Effector memory CD8-positive, alpha-beta T cell (primary cell): ENCODE results near the gene SUSD2.
A peak's percentile ranks its signal among the peaks of the same experiment; 100 is the strongest.

ENCODE experiments used
- ATAC-seq: fragments of 150-1000 bp; cut with Tn5 transposase; replicated peaks from 2 replicates; pipeline ENCODE4 v1.10.0; 2021; ENCODE audit warnings: mild to moderate bottlenecking, moderate library complexity
- DNase-seq, 3 experiments: peaks; one replicate each; pipeline ENCODE4 v3.0.0; 2021
- H3K27ac Mint-ChIP-seq, 2 donors: one replicate each; pipeline ENCODE4 v1.8.0; 2022; ENCODE audit warnings: mild to moderate bottlenecking in 2 of 2, mixed read lengths in 2 of 2, moderate library complexity in 2 of 2
- H3K27me3 Mint-ChIP-seq, 2 donors: one replicate each; pipeline ENCODE4 v1.8.0; 2022; ENCODE audit warnings: mixed read lengths in 2 of 2
- H3K36me3 Mint-ChIP-seq: one replicate; pipeline ENCODE4 v1.8.0; 2022; ENCODE audit warnings: mild to moderate bottlenecking, moderate library complexity, mixed read lengths; ENCODE audit not compliant: insufficient read depth
- H3K4me1 Mint-ChIP-seq, 2 donors: one replicate each; pipeline ENCODE4 v1.8.0; 2022; ENCODE audit warnings: low read depth in 2 of 2, mixed read lengths in 2 of 2
- H3K4me3 Mint-ChIP-seq, 2 donors: one replicate each; pipeline ENCODE4 v1.8.0; 2022; ENCODE audit warnings: mild to moderate bottlenecking in 2 of 2, mixed read lengths in 2 of 2, moderate library complexity in 2 of 2
- H3K9me3 Mint-ChIP-seq, 2 donors: one replicate each; pipeline ENCODE4 v1.8.0; 2022; ENCODE audit warnings: mixed read lengths in 2 of 2

SUSD2 gene

GRCh38 chr22:24156913-24157821 is 24.1 kb upstream of the SUSD2 start:
- H3K4me1 Mint-ChIP-seq: peaks cover 62 to 67% of the 10 kb centered on the region in 2 donors
- no peaks in the 10 kb centered on the region for H3K27me3 Mint-ChIP-seq

GRCh38 chr22:24157822-24158135 is 23.5 kb upstream of the SUSD2 start:
- H3K4me3 Mint-ChIP-seq: peak overlapping the region; percentile 95 to 97
- H3K9me3 Mint-ChIP-seq: no peaks in the 10 kb centered on the region
- H3K4me1 Mint-ChIP-seq: peaks cover 59 to 68% of the 10 kb centered on the region in 2 donors
- peaks cover 56% of the 10 kb centered on the region for H3K36me3 Mint-ChIP-seq
- H3K27me3 Mint-ChIP-seq: no peaks in the 10 kb centered on the region
- ATAC-seq (no peak), DNase-seq (no peak)
- H3K27ac Mint-ChIP-seq: peak overlapping the region; percentile 92 to 93

More at GRCh38 chr22:24156913-24157821, 24.1 kb upstream of the SUSD2 start:
- H3K9me3 Mint-ChIP-seq: no peaks in the 10 kb centered on the region
- DNase-seq: peak; percentile 88 to 90 (median 89)
- peak overlapping the region; percentile 95 to 97 for H3K4me3 Mint-ChIP-seq
- H3K36me3 Mint-ChIP-seq: peaks cover 52% of the 10 kb centered on the region
- ATAC-seq: peak; percentile 77
- H3K27ac Mint-ChIP-seq: peak overlapping the region; percentile 92 to 93

- H3K36me3 Mint-ChIP-seq: peaks cover 53% of the 10 kb centered on the region
- peaks cover 49 to 61% of the 10 kb centered on the region in 2 donors for H3K4me1 Mint-ChIP-seq
- H3K4me3 Mint-ChIP-seq: peak overlapping the region; percentile 60 to 63
- no peak for DNase-seq
- peak overlapping the region; percentile 79 to 83 for H3K27ac Mint-ChIP-seq
- H3K27me3 Mint-ChIP-seq: no peaks in the 10 kb centered on the region
- ATAC-seq: no peak
- no peaks in the 10 kb centered on the region for H3K9me3 Mint-ChIP-seq
Observed at GRCh38 chr22:24159650-24160049, 21.6 kb upstream of the SUSD2 start.

- no peak for DNase-seq
- Mint-ChIP-seq H3K4me1 (peaks cover 43 to 54% of the 10 kb centered on the region in 2 donors), H3K9me3 (no peaks in the 10 kb centered on the region), H3K36me3 (peaks cover 49% of the 10 kb centered on the region), H3K27ac (peak overlapping the region; percentile 77 to 83), H3K27me3 (no peaks in the 10 kb centered on the region), H3K4me3 (no peak overlapping the region)
- no peak for ATAC-seq
Observed at GRCh38 chr22:24160546-24160945, 20.7 kb upstream of the SUSD2 start.

GRCh38 chr22:24161485-24161884 is 19.8 kb upstream of the SUSD2 start:
- Mint-ChIP-seq H3K4me1 (peaks cover 41 to 53% of the 10 kb centered on the region in 2 donors), H3K4me3 (no peak overlapping the region), H3K27ac (peak overlapping the region; percentile 77 to 83), H3K27me3 (no peaks in the 10 kb centered on the region), H3K36me3 (peaks cover 50% of the 10 kb centered on the region), H3K9me3 (no peaks in the 10 kb centered on the region)
- DNase-seq: no peak
- no peak for ATAC-seq

- Mint-ChIP-seq H3K27ac (peak overlapping the region; percentile 26 to 77), H3K9me3 (no peaks in the 10 kb centered on the region), H3K36me3 (peaks cover 48% of the 10 kb centered on the region), H3K27me3 (no peaks in the 10 kb centered on the region), H3K4me3 (no peak overlapping the region), H3K4me1 (peaks cover 41 to 52% of the 10 kb centered on the region in 2 donors)
- DNase-seq (no peak), ATAC-seq (no peak)
Observed at GRCh38 chr22:24161909-24162308, 19.4 kb upstream of the SUSD2 start.

GRCh38 chr22:24162436-24162835 is 18.9 kb upstream of the SUSD2 start:
- Mint-ChIP-seq H3K4me3 (no peak overlapping the region), H3K27ac (peak overlapping the region; percentile 77 to 83), H3K4me1 (peaks cover 36 to 47% of the 10 kb centered on the region in 2 donors), H3K27me3 (no peaks in the 10 kb centered on the region), H3K9me3 (no peaks in the 10 kb centered on the region), H3K36me3 (peaks cover 50% of the 10 kb centered on the region)
- ATAC-seq (no peak), DNase-seq (no peak)

- Mint-ChIP-seq H3K27me3 (no peaks in the 10 kb centered on the region), H3K27ac (peak overlapping the region; percentile 44 to 51), H3K4me3 (no peak overlapping the region), H3K9me3 (no peaks in the 10 kb centered on the region), H3K4me1 (peaks cover 29 to 39% of the 10 kb centered on the region in 2 donors), H3K36me3 (peaks cover 57% of the 10 kb centered on the region)
- ATAC-seq: no peak
- no peak for DNase-seq
Observed at GRCh38 chr22:24164243-24164642, 17.0 kb upstream of the SUSD2 start.

- H3K27ac Mint-ChIP-seq: peak overlapping the region; percentile 44 to 51
- peaks cover 25 to 34% of the 10 kb centered on the region in 2 donors for H3K4me1 Mint-ChIP-seq
- no peaks in the 10 kb centered on the region for H3K9me3 Mint-ChIP-seq
- ATAC-seq: no peak
- no peak for DNase-seq
- H3K36me3 Mint-ChIP-seq: peaks cover 58% of the 10 kb centered on the region
- no peaks in the 10 kb centered on the region for H3K27me3 Mint-ChIP-seq
- no peak overlapping the region for H3K4me3 Mint-ChIP-seq
Observed at GRCh38 chr22:24164940-24165339, 16.3 kb upstream of the SUSD2 start.

GRCh38 chr22:24165673-24166072 is 15.6 kb upstream of the SUSD2 start:
- Mint-ChIP-seq H3K4me1 (peaks cover 25 to 33% of the 10 kb centered on the region in 2 donors), H3K27ac (peak overlapping the region in 1 of 2 donors; percentile 51), H3K27me3 (no peaks in the 10 kb centered on the region), H3K9me3 (no peaks in the 10 kb centered on the region), H3K36me3 (peaks cover 57% of the 10 kb centered on the region), H3K4me3 (no peak overlapping the region)
- ATAC-seq: no peak
- DNase-seq: no peak

- Mint-ChIP-seq H3K4me3 (no peak overlapping the region), H3K9me3 (no peaks in the 10 kb centered on the region), H3K4me1 (peaks cover 22 to 23% of the 10 kb centered on the region in 2 donors), H3K27ac (peak overlapping the region in 1 of 2 donors; percentile 77), H3K36me3 (peaks cover 59% of the 10 kb centered on the region), H3K27me3 (no peaks in the 10 kb centered on the region)
- ATAC-seq (no peak), DNase-seq (no peak)
Observed at GRCh38 chr22:24166811-24167210, 14.5 kb upstream of the SUSD2 start.

- ATAC-seq (no peak), DNase-seq (no peak)
- no peak overlapping the region for H3K4me3 Mint-ChIP-seq
- peak overlapping the region in 1 of 2 donors; percentile 96 for H3K27ac Mint-ChIP-seq
- H3K4me1 Mint-ChIP-seq: peaks cover 7 to 9% of the 10 kb centered on the region in 2 donors
- H3K27me3 Mint-ChIP-seq: no peaks in the 10 kb centered on the region
- H3K36me3 Mint-ChIP-seq: peaks cover 71% of the 10 kb centered on the region
- no peaks in the 10 kb centered on the region for H3K9me3 Mint-ChIP-seq
Observed at GRCh38 chr22:24169439-24170058, 11.7 kb upstream of the SUSD2 start.

GRCh38 chr22:24170188-24170587 is 11.1 kb upstream of the SUSD2 start:
- Mint-ChIP-seq H3K9me3 (no peaks in the 10 kb centered on the region), H3K36me3 (peaks cover 71% of the 10 kb centered on the region), H3K4me3 (no peak overlapping the region), H3K4me1 (peaks cover 5 to 8% of the 10 kb centered on the region in 2 donors), H3K27ac (peak overlapping the region in 1 of 2 donors; percentile 57), H3K27me3 (no peaks in the 10 kb centered on the region)
- ATAC-seq (no peak), DNase-seq (no peak)

GRCh38 chr22:24170632-24171031 is 10.7 kb upstream of the SUSD2 start:
- Mint-ChIP-seq H3K4me3 (no peak overlapping the region), H3K36me3 (peaks cover 74% of the 10 kb centered on the region), H3K27me3 (no peaks in the 10 kb centered on the region), H3K9me3 (no peaks in the 10 kb centered on the region), H3K4me1 (peaks cover 5 to 7% of the 10 kb centered on the region in 2 donors), H3K27ac (peak overlapping the region in 1 of 2 donors; percentile 57)
- ATAC-seq: no peak
- no peak for DNase-seq
